Measurements from ENCODE around the gene SMPD2.
"Not testable (repeated sequence)": the region's sequence is repeated elsewhere in the genome, so short reads cannot be mapped to it uniquely, and the experiment has no call there.

SMPD2 gene

GRCh38 chr6:109455437-109456110 lies 15.1 kb downstream of the SMPD2 start, which contains the start of gene MICAL1:
TSS of gene MICAL1 (minus strand) at chr6:109455772. CDS start at chr6:109454196, 1,576 bp downstream.
- Histone ChIP-seq H3K4me3 (peak within 1 kb of the TSS; percentile 92), H3K27ac (peak within 1 kb of the TSS; percentile 86 to 94)
- TF ChIP-seq CTCF (IDR thresholded peaks at IDR 0.05): no peak
- DNase-seq (ENCODE audit: low spot score): peak; percentile 87

- TF ChIP-seq CTCF (IDR thresholded peaks at IDR 0.05): no peak
- DNase-seq (ENCODE audit: low spot score): no peak
- Histone ChIP-seq H3K4me3 (peak overlapping the region; percentile 92), H3K27ac (peak overlapping the region; percentile 86 to 94)
Measured at GRCh38 chr6:109456111-109456583, 15.6 kb downstream of the SMPD2 start.

GRCh38 chr6:109456710-109457561 lies 16.4 kb downstream of the SMPD2 start:
- TF ChIP-seq CTCF (IDR thresholded peaks at IDR 0.05): no peak
- H3K27ac ChIP-seq: peak overlapping the region; percentile 86 to 94
- DNase-seq (ENCODE audit: low spot score): peak; percentile 91
- peak overlapping the region; percentile 92 for H3K4me3 ChIP-seq

- peak overlapping the region; percentile 86 to 94 for H3K27ac ChIP-seq
- TF ChIP-seq CTCF (IDR thresholded peaks at IDR 0.05): no peak
- H3K4me3 ChIP-seq: no peak overlapping the region
- DNase-seq (ENCODE audit: low spot score): no peak
Measured at GRCh38 chr6:109457562-109457996, 17.1 kb downstream of the SMPD2 start.

- H3K4me3 ChIP-seq: no peak overlapping the region
- TF ChIP-seq CTCF (IDR thresholded peaks at IDR 0.05): no peak
- no peak overlapping the region for H3K27ac ChIP-seq
- no peak for DNase-seq (ENCODE audit: low spot score)
Measured at GRCh38 chr6:109458774-109459531, 18.4 kb downstream of the SMPD2 start.

- no peak for TF ChIP-seq CTCF (IDR thresholded peaks at IDR 0.05)
- no peak overlapping the region for H3K27ac ChIP-seq
- no peak overlapping the region for H3K4me3 ChIP-seq
- no peak for DNase-seq (ENCODE audit: low spot score)
Measured at GRCh38 chr6:109460161-109460829, 19.8 kb downstream of the SMPD2 start.

GRCh38 chr6:109461205-109461604 lies 20.7 kb downstream of the SMPD2 start:
- not testable (repeated sequence) for H3K27ac ChIP-seq; DNase-seq (ENCODE audit: low spot score); H3K4me3 ChIP-seq
